ENCODE measurements around the gene PDLIM5. TPM values are rescaled to one million over a fixed set of nuclear protein-coding genes. Genes with fewer than 3 reads are reported as not detected.

PDLIM5 gene
- total and polyA plus RNA-seq, 11 donors: 262 to 1,378 (median 1,035) TPM

- no peak overlapping the region for H3K27ac ChIP-seq
- WGBS, 4 donors: 90 to 100% (median 98%) methylated on average over 1 of the region's 1 CpG
- H3K9me3 ChIP-seq: no peaks in the 10 kb centered on the region
- H3K36me3 ChIP-seq: no peaks in the 10 kb centered on the region
- no peak for TF ChIP-seq POLR2A (IDR thresholded peaks at IDR 0.05)
- ATAC-seq (no peak), DNase-seq (no peak)
- no peaks in the 10 kb centered on the region for H3K27me3 ChIP-seq
- intact Hi-C loops (cut with DNase I): no loop called here
- no peaks in the 10 kb centered on the region for H3K4me1 ChIP-seq
- H3K4me3 ChIP-seq: no peak overlapping the region
These were observed 239.8 kb downstream of the PDLIM5 start for GRCh38 chr4:94691552-94691951.

- TF ChIP-seq POLR2A (IDR thresholded peaks at IDR 0.05): no peak
- TF ChIP-seq CTCF (IDR thresholded peaks at IDR 0.05): no peak
- no peaks in the 10 kb centered on the region for H3K4me1 ChIP-seq
- DNase-seq (no peak), ATAC-seq (no peak)
- no peaks in the 10 kb centered on the region for H3K9me3 ChIP-seq
- no peaks in the 10 kb centered on the region for H3K27me3 ChIP-seq
- 71 to 91% (median 80%) methylated on average over 4 of the region's 4 CpGs for WGBS, 4 donors
- no peak overlapping the region for H3K4me3 ChIP-seq
- no peaks in the 10 kb centered on the region for H3K36me3 ChIP-seq
- H3K27ac ChIP-seq: no peak overlapping the region
- intact Hi-C loops (cut with DNase I): no loop called here
These were observed 243.6 kb downstream of the PDLIM5 start for GRCh38 chr4:94695384-94695783.

- Histone ChIP-seq H3K9me3 (no peaks in the 10 kb centered on the region), H3K36me3 (no peaks in the 10 kb centered on the region), H3K4me1 (no peaks in the 10 kb centered on the region), H3K27ac (no peak overlapping the region), H3K4me3 (no peak overlapping the region), H3K27me3 (no peaks in the 10 kb centered on the region)
- intact Hi-C loops (cut with DNase I): no loop called here
- TF ChIP-seq POLR2A (IDR thresholded peaks at IDR 0.05): no peak
- TF ChIP-seq CTCF (IDR thresholded peaks at IDR 0.05): no peak
- DNase-seq: no peak
- no peak for ATAC-seq
These were observed 246.4 kb downstream of the PDLIM5 start for GRCh38 chr4:94698187-94698586.

- intact Hi-C loops (cut with DNase I): no loop called here
- no peaks in the 10 kb centered on the region for H3K27me3 ChIP-seq
- TF ChIP-seq CTCF (IDR thresholded peaks at IDR 0.05) (no peak), POLR2A (IDR thresholded peaks at IDR 0.05) (no peak)
- H3K4me1 ChIP-seq: no peaks in the 10 kb centered on the region
- DNase-seq (no peak), ATAC-seq (no peak)
- no peaks in the 10 kb centered on the region for H3K36me3 ChIP-seq
- no peaks in the 10 kb centered on the region for H3K9me3 ChIP-seq
- H3K27ac ChIP-seq: no peak overlapping the region
- no peak overlapping the region for H3K4me3 ChIP-seq
These were observed 248.6 kb downstream of the PDLIM5 start for GRCh38 chr4:94700298-94700697.

GRCh38 chr4:94701631-94702300 is 250.0 kb downstream of the PDLIM5 start:
- intact Hi-C loops (cut with DNase I): no loop called here
- DNase-seq: no peak
- TF ChIP-seq POLR2A (IDR thresholded peaks at IDR 0.05) (no peak), CTCF (IDR thresholded peaks at IDR 0.05) (no peak)
- H3K4me1 ChIP-seq: no peaks in the 10 kb centered on the region
- no peak overlapping the region for H3K4me3 ChIP-seq
- no peaks in the 10 kb centered on the region for H3K27me3 ChIP-seq
- no peaks in the 10 kb centered on the region for H3K36me3 ChIP-seq
- ATAC-seq: no peak
- WGBS, 4 donors: 69 to 83% (median 74%) methylated on average over 8 of the region's 8 CpGs
- no peak overlapping the region for H3K27ac ChIP-seq
- no peaks in the 10 kb centered on the region for H3K9me3 ChIP-seq
